Lung (tissue), 12 donors: ENCODE results near the gene RGS10. TPM values are rescaled to one million over a fixed set of nuclear protein-coding genes. Genes with fewer than 3 reads are reported as not detected.

Experiments
- ATAC-seq: fragments of 200-7000 bp; cut with Tn5 transposase; one replicate; pipeline ENCODE4 v1.9.1; 2020; ENCODE audit warnings: moderate number of reproducible peaks; ENCODE audit not compliant: insufficient read depth, low FRiP score
- DNase-seq, 3 donors: peaks; one replicate each; pipeline ENCODE4 v3.0.0-alpha.2; 2013 to 2017
- H3K27ac ChIP-seq, 2 donors: one replicate each; pipeline ENCODE4 v1.5.1; 2013; ENCODE audit warnings: mild to moderate bottlenecking in 2 of 2, moderate library complexity in 2 of 2, control low read depth in 1 of 2, inconsistent platforms in 1 of 2, low read depth in 1 of 2, low read length in 1 of 2
- H3K27me3 ChIP-seq, 3 donors: one replicate each; pipeline ENCODE4 v1.5.1; 2013; ENCODE audit warnings: low read length in 2 of 3; ENCODE audit not compliant: control insufficient read depth in 3 of 3, insufficient read depth in 3 of 3
- H3K36me3 ChIP-seq, 4 donors: one replicate each; pipeline ENCODE4 v1.5.1; 2013; ENCODE audit warnings: low read length in 4 of 4, mild to moderate bottlenecking in 1 of 4, moderate library complexity in 1 of 4; ENCODE audit not compliant: control insufficient read depth in 4 of 4, insufficient read depth in 4 of 4
- H3K4me1 ChIP-seq, 5 donors: one replicate each; pipeline ENCODE4 v1.5.1; 2013; ENCODE audit warnings: low read length in 5 of 5, mild to moderate bottlenecking in 2 of 5, moderate library complexity in 1 of 5; ENCODE audit not compliant: control insufficient read depth in 5 of 5, insufficient read depth in 5 of 5
- H3K4me3 ChIP-seq: one replicate; pipeline ENCODE4 v1.5.1; 2013; ENCODE audit warnings: mild to moderate bottlenecking, control low read depth, moderate library complexity
- H3K9ac ChIP-seq, 2 donors: one replicate each; pipeline ENCODE4 v1.5.1; 2013; ENCODE audit warnings: low read length in 2 of 2, control low read depth in 1 of 2; ENCODE audit not compliant: insufficient read depth in 1 of 2
- H3K9me3 ChIP-seq, 4 donors: one replicate each; pipeline ENCODE4 v1.5.1; 2013; ENCODE audit warnings: low read length in 3 of 4, mild to moderate bottlenecking in 1 of 4, moderate library complexity in 1 of 4; ENCODE audit not compliant: control insufficient read depth in 4 of 4, insufficient read depth in 3 of 4
- CTCF ChIP-seq: IDR thresholded peaks from 2 replicates; pipeline ENCODE4 v1.5.1; 2012; ENCODE audit warnings: mild to moderate bottlenecking; ENCODE audit errors: control extremely low read depth, extremely low read depth
- WGBS, 2 donors: extraction: QIAGEN DNeasy Blood & Tissue Kit; methylation state at CpG; one replicate each; pipeline ENCODE4 v1.1.7; 2013; 5-methylcytosine and 5-hydroxymethylcytosine counted together
- polyA plus RNA-seq, 2 donors: library from polyadenylated mRNA; stranded (reverse); fragments of 200-250 nt; gene quantifications; one replicate each; pipeline ENCODE4 v1.2.1, GENCODE V29; 2013
- total RNA-seq, 2 donors: library from RNA; depleted of rRNA in 1 of 2; stranded (reverse); fragments of >200 nt in 1 of 2; gene quantifications; one replicate each; pipeline ENCODE4 v1.2.1, GENCODE V29; 2014 to 2021
- donor health status: control.
- donor health status: control.
- donor health status: Bipolar disorder and iron deficiency.
- donor health status: healthy.
- donor health status: DM: yes; HTN: yes; CAD: no.

The RGS10 gene
- total and polyA plus RNA-seq, 4 donors = 17.0 to 43.4 (median 29.8) TPM

DNA sequence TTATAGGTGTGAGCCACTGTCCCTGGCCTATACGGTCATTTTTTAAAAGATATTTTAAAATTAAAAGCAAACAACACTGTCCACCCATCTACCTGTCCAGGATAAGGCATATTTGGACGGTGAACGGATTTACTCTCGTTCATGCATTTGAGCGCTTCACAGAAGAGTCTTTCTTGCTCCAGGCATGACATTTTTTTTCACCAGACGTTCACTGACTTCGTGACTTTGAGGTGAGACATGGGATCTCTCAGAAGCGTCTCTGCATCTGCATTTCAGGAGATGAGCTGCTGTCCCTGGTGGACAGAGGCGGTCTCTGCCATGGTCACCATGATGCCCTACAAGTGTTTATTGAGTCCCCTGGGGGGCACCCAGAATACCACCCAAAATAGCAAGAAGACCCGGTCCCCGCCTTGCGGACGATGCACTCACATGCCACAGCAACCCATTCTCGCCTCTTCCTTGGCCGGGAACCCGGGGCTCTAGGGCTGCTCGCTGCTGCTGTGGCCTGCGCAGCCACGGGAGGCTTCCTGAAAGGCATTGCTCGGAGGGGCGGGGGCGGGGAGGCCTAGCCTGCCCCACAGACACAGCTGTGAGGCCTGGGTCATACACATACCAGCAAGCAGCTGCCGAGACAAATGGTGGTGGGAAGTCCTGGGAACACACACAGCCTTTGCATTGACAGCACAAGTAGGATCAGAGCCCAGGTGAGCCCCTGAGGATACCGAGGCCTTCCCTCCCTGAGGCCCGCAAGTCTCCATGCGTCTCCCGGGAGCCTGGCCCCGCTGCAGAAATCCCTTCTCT lies 84.4 kb downstream of the RGS10 start:
- TF ChIP-seq CTCF = no peak
- WGBS, 2 donors = 86 to 89% methylated on average over 28 of the region's 28 CpGs
- Histone ChIP-seq H3K27me3 (no peaks in the 10 kb centered on the region), H3K36me3 (peaks cover 0 to 30% (median 8%) of the 10 kb centered on the region in 4 donors), H3K27ac (no peak overlapping the region), H3K9me3 (no peaks in the 10 kb centered on the region), H3K9ac (no peak overlapping the region), H3K4me1 (peaks cover 0 to 6% (median 0%) of the 10 kb centered on the region in 5 donors), H3K4me3 (no peak overlapping the region)
- ATAC-seq (no peak), DNase-seq (no peak)

DNA sequence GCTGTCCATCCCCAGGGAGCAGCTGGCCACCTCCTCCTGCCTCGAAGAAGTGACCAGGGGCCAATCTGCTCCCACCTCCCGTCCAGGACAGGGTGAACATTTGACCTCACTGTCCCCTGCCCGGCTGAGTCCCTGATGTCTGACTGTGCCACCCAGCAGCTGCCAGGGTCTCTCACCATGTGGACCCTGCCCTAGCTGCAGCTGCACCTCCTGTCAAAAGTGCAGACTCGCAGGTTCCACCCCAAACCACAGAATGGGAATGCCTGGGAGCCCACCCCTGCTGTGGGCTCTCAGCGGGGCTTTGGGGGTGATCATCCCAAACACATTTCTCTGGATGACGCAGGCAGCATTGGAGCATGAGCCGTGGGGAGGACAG lies 86.1 kb downstream of the RGS10 start:
- H3K9me3 ChIP-seq = no peaks in the 10 kb centered on the region
- H3K36me3 ChIP-seq = peaks cover 0 to 45% (median 8%) of the 10 kb centered on the region in 4 donors
- H3K27ac ChIP-seq = no peak overlapping the region
- no peaks in the 10 kb centered on the region for H3K27me3 ChIP-seq
- H3K9ac ChIP-seq = no peak overlapping the region
- H3K4me1 ChIP-seq = peaks cover 0 to 6% (median 0%) of the 10 kb centered on the region in 5 donors
- ATAC-seq (no peak), DNase-seq (no peak)
- no peak overlapping the region for H3K4me3 ChIP-seq
- WGBS, 2 donors = 87 to 94% methylated on average over 7 of the region's 7 CpGs
- TF ChIP-seq CTCF = no peak

DNA sequence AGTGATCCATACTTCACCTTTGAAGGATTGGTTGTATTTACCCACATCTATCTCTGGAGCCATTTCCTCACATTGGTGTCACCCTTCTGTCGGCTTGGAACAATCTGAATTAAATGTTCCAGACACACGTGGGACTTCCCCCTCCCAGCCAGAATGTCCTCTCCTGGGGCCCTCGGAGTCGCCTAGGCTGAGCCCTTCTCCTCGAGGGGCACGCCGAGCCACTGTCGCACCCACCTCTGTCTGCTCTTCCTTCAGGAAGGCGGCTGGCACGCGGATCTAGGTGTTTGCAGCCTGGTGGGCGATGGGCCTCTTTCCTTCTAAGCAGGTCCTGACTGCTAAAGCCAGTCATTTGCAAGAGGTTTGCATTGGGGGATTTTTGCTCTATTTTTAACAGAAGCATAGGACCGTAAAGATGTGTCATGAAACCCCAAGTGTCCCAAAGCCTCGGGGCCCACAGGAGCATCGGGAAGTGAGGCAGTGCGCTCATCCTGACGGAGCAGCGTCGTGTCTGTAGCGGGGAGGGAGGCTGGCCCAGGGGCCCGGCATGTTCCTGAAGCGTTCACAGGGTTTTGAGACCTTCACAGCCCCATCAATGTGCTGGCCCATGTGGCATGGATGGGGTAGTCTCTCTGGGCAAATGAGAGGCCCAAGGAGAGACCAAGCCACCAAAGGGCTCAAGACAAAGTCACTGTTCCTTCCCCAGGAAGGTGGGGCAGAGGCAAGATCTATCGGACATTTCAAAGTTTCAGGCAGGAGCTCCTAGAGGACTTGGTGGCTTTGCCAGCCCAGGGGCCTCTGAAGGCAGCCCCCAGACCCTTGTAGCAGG lies 86.7 kb downstream of the RGS10 start:
- H3K4me3 ChIP-seq = no peak overlapping the region
- H3K36me3 ChIP-seq = peaks cover 0 to 45% (median 8%) of the 10 kb centered on the region in 4 donors
- ATAC-seq = no peak
- no peaks in the 10 kb centered on the region for H3K27me3 ChIP-seq
- WGBS, 2 donors = 90 to 95% methylated on average over 23 of the region's 23 CpGs
- no peak for TF ChIP-seq CTCF
- no peak overlapping the region for H3K9ac ChIP-seq
- H3K27ac ChIP-seq = no peak overlapping the region
- no peaks in the 10 kb centered on the region for H3K9me3 ChIP-seq
- peaks cover 0 to under 1% (median 0%) of the 10 kb centered on the region in 5 donors for H3K4me1 ChIP-seq
- no peak for DNase-seq
